Osteocyte (in vitro differentiated cells): Measurements from ENCODE around the gene ZMIZ1. TPM values are rescaled to one million over a fixed set of nuclear protein-coding genes. Genes with fewer than 3 reads are reported as not detected.

Experiments used
- DNase-seq: peaks from one replicate; pipeline ENCODE4 v3.0.0; 2021; ENCODE audit warnings: mixed read lengths; ENCODE audit not compliant: unreplicated experiment; ENCODE audit errors: extremely low spot score
- H3K27ac Mint-ChIP-seq: one replicate; pipeline ENCODE4 v1.8.0; 2021; ENCODE audit warnings: mild to moderate bottlenecking, mixed read lengths; ENCODE audit not compliant: unreplicated experiment
- H3K27me3 Mint-ChIP-seq: one replicate; pipeline ENCODE4 v1.8.0; 2021; ENCODE audit warnings: mixed read lengths; ENCODE audit not compliant: unreplicated experiment
- H3K36me3 Mint-ChIP-seq: one replicate; pipeline ENCODE4 v1.8.0; 2021; ENCODE audit warnings: mixed read lengths; ENCODE audit not compliant: unreplicated experiment
- H3K4me1 Mint-ChIP-seq: one replicate; pipeline ENCODE4 v1.8.0; 2021; ENCODE audit warnings: mixed read lengths; ENCODE audit not compliant: unreplicated experiment
- H3K4me3 Mint-ChIP-seq: one replicate; pipeline ENCODE4 v1.8.0; 2021; ENCODE audit warnings: mild to moderate bottlenecking, moderate library complexity, mixed read lengths; ENCODE audit not compliant: unreplicated experiment
- H3K9me3 Mint-ChIP-seq: one replicate; pipeline ENCODE4 v1.8.0; 2021; ENCODE audit warnings: mixed read lengths; ENCODE audit not compliant: unreplicated experiment
- total RNA-seq: library from RNA; stranded (reverse); gene quantifications from 2 replicates; pipeline ENCODE4 v1.2.1, GENCODE V29; 2021
- TF ChIP-seq, protein P1 (sequence below): fragments of 200-600 bp; sonication (generic); IDR thresholded peaks from 2 replicates; pipeline ENCODE4 v1.5.0; 2021; ENCODE audit warnings: antibody characterized with exemption, mild to moderate bottlenecking, moderate library complexity

Gene ZMIZ1
- total RNA-seq, 1 donor from 2014 or later: 90.5 TPM

DNA sequence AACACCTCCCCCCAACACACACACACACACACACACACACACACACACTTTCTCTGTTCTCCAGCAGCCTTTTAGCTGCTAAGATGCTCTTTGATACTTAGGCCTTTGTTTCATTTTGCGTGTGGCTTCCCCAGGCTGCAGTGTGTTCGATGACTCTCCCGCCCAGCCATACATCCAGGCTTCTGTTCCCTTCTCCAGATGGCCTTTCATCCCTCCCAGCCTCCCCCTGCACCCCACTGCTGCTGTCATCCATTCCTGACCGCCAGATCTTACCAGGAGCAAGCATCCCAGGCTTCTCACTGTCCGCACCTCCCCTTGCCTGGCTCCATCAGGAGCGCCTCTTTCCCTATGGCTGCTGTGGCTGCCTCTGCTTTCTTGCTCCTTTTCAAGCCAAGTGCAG is 200.7 kb downstream of the ZMIZ1 start:
- TF ChIP-seq, protein P1, sequence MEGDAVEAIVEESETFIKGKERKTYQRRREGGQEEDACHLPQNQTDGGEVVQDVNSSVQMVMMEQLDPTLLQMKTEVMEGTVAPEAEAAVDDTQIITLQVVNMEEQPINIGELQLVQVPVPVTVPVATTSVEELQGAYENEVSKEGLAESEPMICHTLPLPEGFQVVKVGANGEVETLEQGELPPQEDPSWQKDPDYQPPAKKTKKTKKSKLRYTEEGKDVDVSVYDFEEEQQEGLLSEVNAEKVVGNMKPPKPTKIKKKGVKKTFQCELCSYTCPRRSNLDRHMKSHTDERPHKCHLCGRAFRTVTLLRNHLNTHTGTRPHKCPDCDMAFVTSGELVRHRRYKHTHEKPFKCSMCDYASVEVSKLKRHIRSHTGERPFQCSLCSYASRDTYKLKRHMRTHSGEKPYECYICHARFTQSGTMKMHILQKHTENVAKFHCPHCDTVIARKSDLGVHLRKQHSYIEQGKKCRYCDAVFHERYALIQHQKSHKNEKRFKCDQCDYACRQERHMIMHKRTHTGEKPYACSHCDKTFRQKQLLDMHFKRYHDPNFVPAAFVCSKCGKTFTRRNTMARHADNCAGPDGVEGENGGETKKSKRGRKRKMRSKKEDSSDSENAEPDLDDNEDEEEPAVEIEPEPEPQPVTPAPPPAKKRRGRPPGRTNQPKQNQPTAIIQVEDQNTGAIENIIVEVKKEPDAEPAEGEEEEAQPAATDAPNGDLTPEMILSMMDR: no peak
- Mint-ChIP-seq H3K9me3 (no peaks in the 10 kb centered on the region), H3K4me1 (peaks cover 62% of the 10 kb centered on the region), H3K27ac (no peak overlapping the region), H3K27me3 (no peaks in the 10 kb centered on the region), H3K4me3 (no peak overlapping the region), H3K36me3 (peaks cover 11% of the 10 kb centered on the region)
- DNase-seq: no peak

DNA sequence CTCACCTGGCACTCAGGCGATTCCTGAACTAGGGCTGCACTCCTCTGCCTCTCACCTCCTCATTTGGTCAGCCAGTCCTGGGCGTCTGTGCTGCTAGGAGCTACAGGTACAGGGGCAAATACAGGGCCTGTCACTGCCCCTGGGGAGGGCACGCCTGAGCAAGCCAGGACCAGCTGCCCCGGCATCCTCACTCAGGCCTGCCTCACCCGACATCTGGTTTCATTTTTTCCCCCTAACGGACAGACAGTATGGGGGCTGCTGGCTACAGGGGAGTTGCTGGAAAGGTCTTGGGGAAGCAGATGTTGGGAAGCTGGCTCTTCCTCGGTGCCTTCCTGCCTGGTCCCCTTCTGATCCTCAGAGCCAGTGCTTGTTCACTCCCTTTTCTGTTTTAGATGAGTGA is 201.2 kb downstream of the ZMIZ1 start:
- Mint-ChIP-seq H3K4me1 (peaks cover 56% of the 10 kb centered on the region), H3K27me3 (no peaks in the 10 kb centered on the region), H3K36me3 (peaks cover 11% of the 10 kb centered on the region), H3K27ac (peak overlapping the region; percentile 27), H3K9me3 (no peaks in the 10 kb centered on the region), H3K4me3 (no peak overlapping the region)
- TF ChIP-seq, protein P1: no peak
- DNase-seq: no peak

DNA sequence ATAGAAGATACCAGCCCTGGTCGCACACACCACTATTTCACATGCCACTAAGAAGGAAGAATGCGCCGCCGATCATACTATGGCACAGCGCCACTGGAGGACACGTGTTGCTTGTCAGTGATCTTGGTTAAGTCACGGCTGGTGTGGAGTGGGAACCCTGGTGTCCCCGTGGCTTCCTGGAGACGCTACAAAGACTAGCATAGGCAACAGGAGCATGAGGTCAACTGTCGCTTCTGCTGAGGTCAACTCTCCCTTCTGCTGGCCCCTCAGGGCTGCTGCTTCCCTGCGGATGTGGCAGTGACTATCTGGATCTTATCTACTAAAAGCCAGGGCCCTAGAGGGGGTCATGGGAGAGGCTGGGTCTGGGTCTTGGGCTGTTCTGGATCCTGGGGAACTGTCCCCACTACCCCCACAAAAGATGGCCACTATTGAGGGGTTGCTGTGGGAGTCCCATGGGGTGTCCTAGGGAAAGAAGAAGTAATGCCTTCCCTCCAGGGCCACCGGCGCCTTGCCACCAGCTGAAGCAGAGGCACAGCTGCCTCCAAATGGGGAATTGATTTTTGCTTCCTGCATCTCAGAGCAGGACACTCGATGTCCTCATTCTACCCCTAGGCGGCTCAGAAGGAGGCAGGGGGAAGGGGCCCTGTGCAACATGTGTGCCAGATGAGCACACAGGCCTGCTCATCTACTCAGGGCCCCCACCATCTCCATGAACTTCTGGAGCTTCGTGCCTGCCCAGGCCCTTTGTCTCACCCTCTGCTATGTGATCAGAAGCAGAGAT is 201.9 kb downstream of the ZMIZ1 start:
- H3K27me3 Mint-ChIP-seq: no peaks in the 10 kb centered on the region
- no peak for DNase-seq
- TF ChIP-seq, protein P1: no peak
- H3K9me3 Mint-ChIP-seq: no peaks in the 10 kb centered on the region
- H3K27ac Mint-ChIP-seq: no peak overlapping the region
- H3K4me1 Mint-ChIP-seq: peaks cover 50% of the 10 kb centered on the region
- no peak overlapping the region for H3K4me3 Mint-ChIP-seq
- H3K36me3 Mint-ChIP-seq: peaks cover 11% of the 10 kb centered on the region

DNA sequence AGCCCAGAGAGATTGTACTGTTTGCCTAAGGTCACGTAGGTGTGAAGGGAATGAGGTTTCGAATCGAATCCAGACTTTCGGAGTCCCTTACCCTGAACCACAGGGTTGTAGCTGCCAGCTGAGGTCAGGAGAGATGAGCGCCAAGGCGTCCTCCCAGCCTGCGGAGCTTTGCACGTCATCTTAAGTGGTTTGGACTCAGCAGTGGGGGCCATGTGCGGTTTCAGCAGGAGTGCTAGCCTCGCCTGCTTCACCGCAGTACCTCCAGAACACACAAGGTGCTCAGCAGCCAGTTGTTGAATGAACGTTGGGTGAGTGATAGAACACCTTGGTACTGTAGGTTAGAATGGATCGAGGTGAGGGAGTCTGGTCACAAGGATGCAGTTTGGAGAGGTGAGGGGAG is 203.6 kb downstream of the ZMIZ1 start:
- Mint-ChIP-seq H3K4me3 (no peak overlapping the region), H3K27ac (no peak overlapping the region), H3K4me1 (peaks cover 33% of the 10 kb centered on the region), H3K9me3 (no peaks in the 10 kb centered on the region), H3K27me3 (no peaks in the 10 kb centered on the region), H3K36me3 (peaks cover 16% of the 10 kb centered on the region)
- TF ChIP-seq, protein P1: no peak
- DNase-seq: no peak

DNA sequence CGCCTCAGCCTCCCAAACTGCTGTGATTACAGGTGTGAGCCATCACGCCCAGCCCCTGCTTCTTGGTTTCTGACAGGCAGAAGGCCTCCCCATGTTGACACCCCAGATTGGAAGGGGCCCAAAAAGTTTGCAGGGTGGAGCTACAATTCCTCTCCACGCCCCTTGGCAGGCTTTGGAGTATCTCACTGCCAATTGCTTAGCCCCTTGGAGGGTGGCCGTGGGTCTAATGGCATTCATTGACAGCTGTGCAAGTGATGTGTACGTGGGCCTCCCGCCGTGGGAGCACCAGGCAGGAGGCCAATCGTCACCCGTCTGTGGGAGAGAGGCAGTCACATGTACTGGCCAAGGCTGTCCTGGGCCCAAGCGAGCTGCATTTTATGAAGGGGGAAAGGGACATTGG is 204.8 kb downstream of the ZMIZ1 start:
- Mint-ChIP-seq H3K27ac (no peak overlapping the region), H3K27me3 (no peaks in the 10 kb centered on the region)

More for the DNA sequence above, 204.8 kb downstream of the ZMIZ1 start:
- Mint-ChIP-seq H3K4me1 (peaks cover 22% of the 10 kb centered on the region), H3K9me3 (no peaks in the 10 kb centered on the region), H3K36me3 (peaks cover 18% of the 10 kb centered on the region), H3K4me3 (no peak overlapping the region)
- DNase-seq: no peak
- TF ChIP-seq, protein P1: no peak
